HL-60 (cell line): Measurements from ENCODE around the gene DENND5A.

Source experiments
- CTCF ChIP-seq: IDR thresholded peaks from one replicate; pipeline ENCODE4 v1.5.1; 2011; ENCODE audit warnings: low read length, control low read depth, inconsistent platforms; ENCODE audit not compliant: insufficient read depth
- POLR2AphosphoS5 ChIP-seq: IDR thresholded peaks from 2 replicates; pipeline ENCODE4 v1.6.1; 2012; ENCODE audit warnings: low read depth
- REST ChIP-seq: IDR thresholded peaks from 2 replicates; pipeline ENCODE4 v1.6.1; 2012; ENCODE audit warnings: low read depth; ENCODE audit not compliant: insufficient replicate concordance

GRCh38 chr11:9146477-9146876 lies 118.7 kb downstream of the DENND5A start:
- TF ChIP-seq CTCF (no peak), POLR2AphosphoS5 (no peak), REST (no peak)
